ENCODE measurements around the gene SULT4A1.

DNA sequence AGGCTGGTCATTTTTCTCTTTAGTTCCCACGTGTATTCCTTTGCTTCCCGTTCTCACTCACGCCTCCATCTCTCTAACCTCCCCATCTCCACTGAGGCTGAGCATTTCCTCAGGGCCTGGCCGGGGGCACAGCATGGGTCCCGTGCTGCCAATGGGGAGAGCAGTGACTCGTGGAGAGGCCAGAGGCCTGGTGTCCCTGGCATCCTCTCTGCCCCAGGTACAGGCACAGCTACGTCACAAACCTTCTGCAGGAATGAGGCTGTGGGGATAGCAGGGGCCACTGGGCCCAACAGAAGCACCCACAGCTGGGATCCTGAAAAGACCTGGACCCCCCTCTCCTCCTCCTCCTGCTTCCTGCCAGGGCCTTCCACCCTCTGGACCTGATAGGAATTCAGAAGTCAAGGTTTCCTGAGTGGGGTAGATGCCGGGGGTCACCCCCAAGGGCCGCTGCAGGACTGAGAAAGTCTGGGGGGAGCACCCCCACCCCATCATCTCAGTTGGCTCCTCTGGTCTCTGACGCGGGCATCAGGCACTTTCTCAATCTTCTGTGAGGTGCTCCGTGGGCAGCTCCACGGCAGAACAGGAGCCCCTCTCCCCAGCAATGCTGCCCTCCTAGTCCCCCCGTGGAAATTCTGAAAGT, 17.7 kb upstream of the SULT4A1 start:
- no peak for TF ChIP-seq FOXA1 (IDR thresholded peaks at IDR 0.05)
- TF ChIP-seq BHLHE40 (IDR thresholded peaks at IDR 0.05; ENCODE audit: borderline replicate concordance) = no peak
- TF ChIP-seq FOXK2 (IDR thresholded peaks at IDR 0.05) = no peak
- no peak for TF ChIP-seq SUZ12 (IDR thresholded peaks at IDR 0.05)
- no peak for TF ChIP-seq TARDBP (IDR thresholded peaks at IDR 0.05)
- TF ChIP-seq SP1 (IDR thresholded peaks at IDR 0.05) = no peak
- TF ChIP-seq ELF4 (IDR thresholded peaks at IDR 0.05) = no peak
- TF ChIP-seq CTBP1 (IDR thresholded peaks at IDR 0.05; ENCODE audit: borderline replicate concordance) = no peak
- TF ChIP-seq ARNT (IDR thresholded peaks at IDR 0.05) = no peak

Data from HEK293T (cell line).